Hepatocyte (in vitro differentiated cells): Measurements from ENCODE around the gene TCEANC2.

Source experiments
- EZH2 ChIP-seq: fragments of 200-600 bp; sonication (generic); IDR thresholded peaks from 2 replicates; pipeline ENCODE4 v1.6.1; 2016; ENCODE audit warnings: antibody characterized with exemption, mild to moderate bottlenecking, borderline replicate concordance
- EZH2phosphoT487 ChIP-seq: fragments of 200-600 bp; sonication (generic); IDR thresholded peaks from one replicate; pipeline ENCODE4 v1.6.1; 2018; ENCODE audit warnings: antibody characterized with exemption, mild to moderate bottlenecking, low read depth, moderate library complexity; ENCODE audit not compliant: unreplicated experiment, severe bottlenecking
- TF ChIP-seq, protein P1 (sequence below): fragments of 200-600 bp; sonication (generic); IDR thresholded peaks from 2 replicates; pipeline ENCODE4 v1.5.1; 2016; ENCODE audit warnings: antibody characterized with exemption, mild to moderate bottlenecking; ENCODE audit not compliant: poor library complexity

DNA sequence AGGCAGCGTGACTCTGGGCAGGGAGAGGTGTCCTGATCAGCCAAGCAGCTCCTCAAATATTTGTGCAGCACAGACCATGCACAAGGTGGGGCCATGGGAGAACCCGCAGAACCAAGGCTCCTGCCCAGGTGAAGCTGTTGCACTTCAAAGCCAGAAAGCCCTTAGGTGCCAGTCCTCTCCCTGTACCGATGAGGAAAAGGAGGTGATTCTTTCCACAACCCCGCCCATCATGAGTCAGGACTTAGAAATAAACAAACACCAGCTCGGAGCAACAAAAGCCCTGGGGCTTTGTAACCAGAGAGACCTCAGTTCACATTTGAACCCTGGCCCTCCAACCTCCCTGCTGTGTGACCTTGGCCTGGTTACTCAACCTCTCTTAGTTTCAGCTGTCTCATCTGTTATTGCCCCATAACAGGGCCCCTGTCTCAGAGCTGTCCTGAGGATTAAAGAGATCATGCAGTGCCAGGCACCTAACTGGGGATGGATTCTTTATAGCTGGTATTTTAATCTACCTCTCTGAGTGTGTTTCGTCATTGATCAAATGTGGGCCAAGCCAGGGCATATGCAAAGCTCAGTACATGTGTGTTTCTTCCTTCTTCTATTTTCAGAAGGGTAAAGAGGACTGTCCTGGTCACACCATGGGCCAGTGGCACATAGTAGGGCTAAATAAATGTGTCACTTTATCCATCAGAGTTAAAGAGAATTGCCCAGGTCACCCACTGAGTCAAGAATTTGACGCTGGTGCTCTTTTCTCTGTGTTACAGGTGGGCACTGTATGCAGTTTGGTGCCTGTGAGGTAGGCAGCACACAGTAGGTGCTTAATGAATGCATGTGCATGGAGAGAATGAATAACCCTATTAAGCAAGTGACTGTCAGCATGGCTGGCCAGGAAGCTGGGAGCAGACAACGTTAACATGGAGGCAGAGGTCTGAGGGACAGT lies 36.8 kb upstream of the TCEANC2 start:
- TF ChIP-seq, protein P1, sequence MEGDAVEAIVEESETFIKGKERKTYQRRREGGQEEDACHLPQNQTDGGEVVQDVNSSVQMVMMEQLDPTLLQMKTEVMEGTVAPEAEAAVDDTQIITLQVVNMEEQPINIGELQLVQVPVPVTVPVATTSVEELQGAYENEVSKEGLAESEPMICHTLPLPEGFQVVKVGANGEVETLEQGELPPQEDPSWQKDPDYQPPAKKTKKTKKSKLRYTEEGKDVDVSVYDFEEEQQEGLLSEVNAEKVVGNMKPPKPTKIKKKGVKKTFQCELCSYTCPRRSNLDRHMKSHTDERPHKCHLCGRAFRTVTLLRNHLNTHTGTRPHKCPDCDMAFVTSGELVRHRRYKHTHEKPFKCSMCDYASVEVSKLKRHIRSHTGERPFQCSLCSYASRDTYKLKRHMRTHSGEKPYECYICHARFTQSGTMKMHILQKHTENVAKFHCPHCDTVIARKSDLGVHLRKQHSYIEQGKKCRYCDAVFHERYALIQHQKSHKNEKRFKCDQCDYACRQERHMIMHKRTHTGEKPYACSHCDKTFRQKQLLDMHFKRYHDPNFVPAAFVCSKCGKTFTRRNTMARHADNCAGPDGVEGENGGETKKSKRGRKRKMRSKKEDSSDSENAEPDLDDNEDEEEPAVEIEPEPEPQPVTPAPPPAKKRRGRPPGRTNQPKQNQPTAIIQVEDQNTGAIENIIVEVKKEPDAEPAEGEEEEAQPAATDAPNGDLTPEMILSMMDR, result no peak
- TF ChIP-seq EZH2phosphoT487 (no peak), EZH2 (no peak)
